Left lobe of liver (tissue), 2 donors: ENCODE data around the gene CCDC170. TPM values are rescaled to one million over a fixed set of nuclear protein-coding genes. Genes with fewer than 3 reads are reported as not detected.
A peak's percentile ranks its signal among the peaks of the same experiment; 100 is the strongest.
"Not testable (repeated sequence)": the region's sequence is repeated elsewhere in the genome, so short reads cannot be mapped to it uniquely, and the experiment has no call there.

Experiments used
- ATAC-seq: fragments of 200-7000 bp; cut with Tn5 transposase; one replicate; pipeline ENCODE4 v1.9.1; 2020; ENCODE audit warnings: mild to moderate bottlenecking, moderate library complexity
- DNase-seq: peaks from one replicate; pipeline ENCODE4 v3.0.0-alpha.2; 2020; ENCODE audit warnings: low spot score
- total RNA-seq: library from RNA; stranded (reverse); gene quantifications from one replicate; pipeline ENCODE4 v1.2.1, GENCODE V29; 2021
- donor health status: DM: no; HTN: no; CAD: no; lungs with moderate emphysema.
- donor health status: DM: no; HTN: yes; CAD: no.

CCDC170 gene
- total RNA-seq, 1 donor from 2014 or later = 0.45 TPM

- DNase-seq, ATAC-seq: not testable (repeated sequence)
Observed at GRCh38 chr6:151544884-151545283, 51.1 kb downstream of the CCDC170 start.

GRCh38 chr6:151546941-151547659 lies 53.3 kb downstream of the CCDC170 start:
- ATAC-seq = no peak

GRCh38 chr6:151548201-151548600 lies 54.4 kb downstream of the CCDC170 start:
- ATAC-seq = peak; percentile 90
- DNase-seq = no peak

More at GRCh38 chr6:151546941-151547659, 53.3 kb downstream of the CCDC170 start:
- no peak for DNase-seq

DNA sequence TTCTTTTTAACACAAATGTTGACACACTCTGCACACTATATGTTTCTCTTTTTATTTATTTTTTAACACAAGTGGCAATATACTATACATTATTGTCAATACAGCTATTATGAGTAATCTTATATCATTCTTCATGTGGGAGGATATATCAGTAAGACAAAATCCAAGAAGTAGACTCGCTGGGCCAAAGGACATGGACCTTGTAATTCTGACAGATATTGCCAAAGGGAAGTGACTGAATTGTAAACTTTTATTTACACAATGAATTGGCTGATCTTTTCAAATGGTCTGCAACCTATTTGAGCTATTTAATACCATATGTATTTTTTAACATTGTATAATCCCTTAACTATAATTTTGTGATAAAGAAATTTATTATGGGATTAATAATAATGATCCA lies 56.0 kb downstream of the CCDC170 start:
- ATAC-seq (peak; percentile 79), DNase-seq (no peak)

GRCh38 chr6:151550618-151551017 lies 56.8 kb downstream of the CCDC170 start:
- no peak for ATAC-seq
- no peak for DNase-seq

GRCh38 chr6:151551223-151551857 lies 57.5 kb downstream of the CCDC170 start:
- ATAC-seq (no peak), DNase-seq (no peak)

DNA sequence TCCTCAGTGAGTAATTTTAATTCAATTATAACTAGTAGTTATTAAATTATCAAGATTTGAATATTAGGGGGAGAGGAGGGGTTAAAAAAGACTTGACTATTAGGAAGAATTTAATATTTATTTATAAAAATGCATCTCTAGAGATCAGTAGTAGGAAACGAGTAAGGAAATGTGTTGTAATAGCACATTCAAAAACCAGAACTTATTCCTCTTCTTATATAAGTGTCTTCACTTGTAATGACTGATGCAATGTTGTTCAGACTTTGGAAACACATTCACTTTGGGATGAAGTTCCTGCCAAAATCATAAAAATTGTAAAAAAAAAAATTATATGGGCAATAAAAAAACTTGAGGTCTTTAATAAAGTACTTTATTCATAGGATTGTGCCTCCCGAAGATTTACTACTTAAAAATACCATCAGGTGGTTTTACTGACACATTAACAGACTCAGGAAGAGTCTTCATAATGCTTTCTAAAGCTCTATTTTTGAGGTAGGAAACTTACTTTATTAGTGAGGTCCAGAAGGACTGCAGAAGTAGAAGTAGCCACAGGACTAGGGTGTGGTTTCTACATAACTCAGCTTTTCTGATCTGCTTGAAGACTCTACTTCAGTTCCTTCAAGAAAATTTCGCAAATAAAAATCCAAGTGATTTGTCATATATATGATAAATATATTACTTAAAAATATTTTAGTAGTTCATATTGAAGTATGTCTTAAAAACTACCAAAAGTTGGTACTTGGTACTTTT lies 59.8 kb downstream of the CCDC170 start:
- ATAC-seq (no peak), DNase-seq (no peak)

DNA sequence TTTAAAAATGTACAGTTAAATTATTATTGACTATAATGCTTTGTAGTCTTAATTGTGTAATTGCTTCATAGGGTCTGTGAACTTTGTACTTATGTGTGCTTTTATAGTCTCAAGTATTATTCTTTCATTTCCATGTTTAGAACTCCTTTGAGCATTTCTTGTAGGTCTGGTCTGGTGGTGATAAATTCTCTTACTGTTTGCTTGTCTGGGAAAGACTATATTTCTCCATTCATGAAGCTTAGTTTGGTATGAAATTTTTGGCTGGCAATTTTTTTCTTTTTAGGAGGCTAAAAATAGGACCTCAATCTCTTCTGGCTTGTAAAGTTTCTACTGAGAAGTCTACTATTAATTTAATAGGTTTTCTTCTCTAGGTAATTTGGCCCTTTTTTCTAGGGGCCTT lies 67.4 kb downstream of the CCDC170 start:
- ATAC-seq (no peak), DNase-seq (no peak)

- ATAC-seq = no peak
Observed at GRCh38 chr6:151564654-151565053, 70.8 kb downstream of the CCDC170 start.

DNA sequence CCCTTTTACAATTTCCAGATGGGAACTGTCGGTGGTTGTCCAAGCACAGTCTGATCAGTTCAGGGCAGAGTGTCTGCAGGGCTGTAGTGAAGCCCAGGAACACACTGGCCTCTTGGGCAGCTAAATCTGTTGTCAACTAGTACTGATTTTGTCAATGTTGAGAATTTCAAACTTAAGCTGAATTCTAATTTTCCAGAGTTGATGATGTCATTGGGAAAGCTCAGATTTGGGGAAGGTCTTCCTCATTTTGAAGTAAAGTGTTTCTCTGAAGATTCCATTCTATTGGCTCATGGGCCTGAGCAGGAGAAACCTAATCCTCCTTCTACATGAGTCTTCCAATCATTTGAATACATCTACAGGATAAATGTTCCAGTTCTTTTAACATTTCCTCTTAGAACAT lies 72.1 kb downstream of the CCDC170 start:
- ATAC-seq = no peak

More at GRCh38 chr6:151564654-151565053, 70.8 kb downstream of the CCDC170 start:
- no peak for DNase-seq

DNA sequence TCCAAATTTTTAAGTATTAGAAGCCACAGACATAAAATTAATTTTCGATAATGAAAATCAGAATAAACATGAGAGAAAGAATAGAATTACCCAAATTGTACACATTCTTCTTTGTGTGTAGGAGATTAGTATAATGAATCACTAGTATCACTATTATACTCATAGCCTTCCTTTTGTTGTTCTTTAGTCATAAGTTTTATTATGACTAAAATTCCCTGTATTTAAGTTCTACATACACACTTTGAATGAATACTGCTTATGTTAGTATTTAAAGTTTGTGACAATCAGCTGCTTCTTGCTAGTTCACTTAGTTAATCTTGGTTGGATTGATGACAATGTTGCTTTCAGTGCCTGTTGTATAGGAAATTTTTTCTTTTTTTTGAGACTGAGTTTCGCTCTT lies 72.7 kb downstream of the CCDC170 start:
- DNase-seq (no peak), ATAC-seq (no peak)

More for the DNA sequence above, 72.1 kb downstream of the CCDC170 start:
- DNase-seq = no peak

DNA sequence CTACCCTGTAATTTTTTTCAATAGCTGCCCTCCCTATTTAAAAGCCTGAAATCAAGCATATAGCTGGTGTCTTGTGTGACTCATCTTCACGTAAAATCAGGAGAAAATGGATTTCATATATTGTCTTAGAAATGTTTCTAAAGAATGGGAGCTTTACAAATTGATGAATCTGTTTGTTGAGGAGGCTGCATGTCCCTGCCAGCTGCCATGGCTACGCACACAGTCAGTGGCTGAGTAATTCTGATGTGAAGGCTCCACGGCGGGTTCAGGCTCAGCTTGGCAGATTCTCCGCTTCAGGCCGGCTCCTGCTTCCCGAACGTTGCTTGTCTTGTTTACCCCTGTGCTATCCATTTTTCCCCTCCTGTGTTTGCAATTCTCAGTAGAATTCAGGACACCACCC lies 82.8 kb downstream of the CCDC170 start:
- DNase-seq (no peak), ATAC-seq (no peak)

DNA sequence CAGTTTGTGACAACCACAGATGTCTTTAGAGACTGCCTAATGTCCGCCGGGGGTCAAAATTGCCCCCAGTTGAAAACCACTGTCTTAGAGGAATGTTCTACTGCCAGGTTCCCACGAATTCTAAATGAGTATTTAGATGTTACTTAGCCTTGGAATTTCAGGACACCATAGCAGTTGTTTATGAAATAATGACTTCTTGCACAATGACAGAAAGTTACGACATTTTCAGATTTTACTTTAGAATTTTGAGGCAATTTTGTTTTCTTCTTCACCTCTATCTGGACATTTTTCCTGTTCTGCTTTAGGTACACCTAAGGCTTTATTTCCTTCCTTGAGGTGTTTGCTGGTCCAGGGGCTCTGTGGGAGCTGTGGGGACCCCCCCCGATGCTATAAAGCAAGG lies 83.4 kb downstream of the CCDC170 start:
- no peak for DNase-seq
- ATAC-seq = no peak

DNA sequence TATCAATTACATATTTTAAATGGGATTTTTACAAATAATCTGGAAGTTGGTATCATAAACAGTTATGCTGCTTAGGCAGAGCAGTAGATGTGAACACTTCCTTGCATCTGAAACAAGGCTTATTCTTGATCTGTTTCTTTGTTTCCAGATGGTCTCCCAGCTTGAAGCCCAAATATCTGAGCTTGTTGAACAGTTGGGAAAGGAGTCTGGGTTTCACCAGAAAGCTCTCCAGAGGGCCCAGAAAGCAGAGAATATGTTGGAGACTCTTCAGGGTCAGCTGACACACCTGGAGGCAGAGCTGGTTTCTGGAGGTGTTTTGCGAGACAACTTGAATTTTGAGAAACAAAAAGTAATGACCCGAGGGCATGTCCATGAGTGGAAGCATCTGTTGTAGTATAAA lies 91.9 kb downstream of the CCDC170 start:
- no peak for ATAC-seq
- DNase-seq = no peak

- no peak for DNase-seq
- no peak for ATAC-seq
Observed at GRCh38 chr6:151589667-151590066, 95.8 kb downstream of the CCDC170 start.

DNA sequence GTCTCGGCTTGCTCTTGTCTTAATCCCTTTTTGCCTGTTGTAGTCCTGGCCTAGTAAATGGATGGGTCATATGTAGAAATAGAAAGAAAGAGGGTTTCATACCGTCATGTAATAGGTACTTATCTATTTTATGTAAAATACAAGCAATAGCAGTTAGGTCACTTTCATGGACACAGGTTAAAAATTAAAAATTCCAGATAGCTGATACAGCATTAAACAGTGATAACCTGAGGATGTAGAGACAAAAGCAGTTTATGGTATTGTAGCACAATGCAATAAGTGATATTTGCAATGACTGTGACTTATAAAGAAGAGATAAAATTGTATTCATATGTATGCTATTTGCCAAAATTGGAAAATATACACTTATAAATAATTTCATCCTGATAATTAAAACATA lies 96.9 kb downstream of the CCDC170 start:
- DNase-seq (no peak), ATAC-seq (no peak)

- ATAC-seq = no peak
- no peak for DNase-seq
Observed at GRCh38 chr6:151592449-151593159, 98.8 kb downstream of the CCDC170 start.

- ATAC-seq = no peak
- DNase-seq = no peak
Observed at GRCh38 chr6:151609146-151609902, 115.5 kb downstream of the CCDC170 start.

GRCh38 chr6:151610326-151610725 lies 116.5 kb downstream of the CCDC170 start:
- DNase-seq (no peak), ATAC-seq (no peak)

- DNase-seq = no peak
Observed at GRCh38 chr6:151614630-151615029, 120.8 kb downstream of the CCDC170 start.

More at GRCh38 chr6:151614630-151615029, 120.8 kb downstream of the CCDC170 start:
- no peak for ATAC-seq
